Stimulated activated CD8-positive, alpha-beta memory T cell treated with anti-CD3 and anti-CD28 coated beads, Interleukin-12 subunit alpha, Interleukin-12 subunit beta, amount 100 ng/mL, for 4 hours (primary cell): Measurements from ENCODE around the gene TMEM131.

Experiments used
- DNase-seq: peaks from one replicate; pipeline ENCODE4 v3.0.0-alpha.2; 2020; ENCODE audit warnings: low read depth

TMEM131 gene

GRCh38 chr2:97707362-97708047 is 288.2 kb downstream of the TMEM131 start:
- DNase-seq, result no peak

DNA sequence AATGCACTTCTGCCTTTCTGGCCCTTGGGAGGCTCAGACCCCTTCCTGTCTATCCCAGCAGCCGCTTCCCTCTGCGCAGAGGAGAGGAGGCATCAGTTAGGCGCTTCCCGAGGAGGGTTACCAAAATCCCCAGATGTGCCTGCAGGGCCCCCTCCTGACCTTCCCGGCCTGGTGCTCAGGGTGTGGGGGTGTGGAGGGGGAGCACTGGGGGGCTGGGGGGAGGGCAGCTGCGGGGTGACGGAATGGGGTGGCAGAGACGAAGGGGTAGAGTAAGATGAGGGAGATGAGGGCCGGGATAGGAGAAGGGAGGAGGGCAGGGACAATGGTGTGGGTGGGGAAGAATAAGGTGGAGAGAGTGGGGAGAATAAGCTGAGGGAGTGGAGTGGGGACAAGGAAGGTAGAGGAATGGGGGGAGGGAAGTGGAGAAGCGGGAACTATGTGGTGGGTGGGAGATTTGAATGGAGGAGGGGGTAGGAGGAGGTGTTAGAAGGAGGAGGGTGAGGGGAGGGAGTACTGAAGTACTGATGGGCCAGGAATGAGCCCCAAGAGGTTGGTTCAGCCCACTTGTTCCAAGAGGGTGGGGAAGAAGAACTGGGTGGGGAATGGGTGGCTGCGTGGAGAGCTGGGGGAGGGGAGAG is 288.9 kb downstream of the TMEM131 start:
- DNase-seq, result no peak
